HG02840 (cell line): ENCODE measurements around the gene EXD2.
"Not testable (repeated sequence)": the region's sequence is repeated elsewhere in the genome, so short reads cannot be mapped to it uniquely, and the experiment has no call there.

Experiments used
- ATAC-seq: cut with Tn5 transposase; IDR thresholded peaks from one replicate; pipeline ENCODE4 v1.9.1; 2021; ENCODE audit warnings: mild to moderate bottlenecking, moderate library complexity, moderate number of reproducible peaks; ENCODE audit not compliant: unreplicated experiment, low FRiP score

Gene EXD2

GRCh38 chr14:69190191-69190590 lies 1.1 kb upstream of the EXD2 start:
- no peak for ATAC-seq

- no peak for ATAC-seq
Observed at GRCh38 chr14:69193721-69194120, 2.4 kb downstream of the EXD2 start.

- ATAC-seq: no peak
Observed at GRCh38 chr14:69199786-69200185, 8.5 kb downstream of the EXD2 start.

- ATAC-seq: no peak
Observed at GRCh38 chr14:69204753-69205152, 13.5 kb downstream of the EXD2 start.

GRCh38 chr14:69207435-69208041 lies 16.2 kb downstream of the EXD2 start:
- no peak for ATAC-seq

GRCh38 chr14:69208666-69209065 lies 17.4 kb downstream of the EXD2 start:
- no peak for ATAC-seq

GRCh38 chr14:69214393-69214792 lies 23.1 kb downstream of the EXD2 start:
- no peak for ATAC-seq

GRCh38 chr14:69217663-69218062 lies 26.4 kb downstream of the EXD2 start:
- ATAC-seq: not testable (repeated sequence)

- no peak for ATAC-seq
Observed at GRCh38 chr14:69224946-69225345, 33.6 kb downstream of the EXD2 start.

- ATAC-seq: no peak
Observed at GRCh38 chr14:69226178-69226577, 34.9 kb downstream of the EXD2 start.

- ATAC-seq: no peak
Observed at GRCh38 chr14:69226736-69227135, 35.4 kb downstream of the EXD2 start.

- no peak for ATAC-seq
Observed at GRCh38 chr14:69231486-69231885, 40.2 kb downstream of the EXD2 start.

- ATAC-seq: no peak
Observed at GRCh38 chr14:69232388-69232787, 41.1 kb downstream of the EXD2 start.

- no peak for ATAC-seq
Observed at GRCh38 chr14:69234106-69234505, 42.8 kb downstream of the EXD2 start.

- ATAC-seq: no peak
Observed at GRCh38 chr14:69235708-69236107, 44.4 kb downstream of the EXD2 start.

GRCh38 chr14:69237142-69237541 lies 45.8 kb downstream of the EXD2 start:
- ATAC-seq: no peak

GRCh38 chr14:69237584-69237983 lies 46.3 kb downstream of the EXD2 start:
- no peak for ATAC-seq

- no peak for ATAC-seq
Observed at GRCh38 chr14:69238883-69239282, 47.6 kb downstream of the EXD2 start.

- ATAC-seq: no peak
Observed at GRCh38 chr14:69240527-69241173, 49.4 kb downstream of the EXD2 start.

- ATAC-seq: no peak
Observed at GRCh38 chr14:69241577-69241976, 50.3 kb downstream of the EXD2 start.

GRCh38 chr14:69242311-69243224 lies 51.3 kb downstream of the EXD2 start:
- ATAC-seq: no peak
